Hepatocyte (in vitro differentiated cells): ENCODE measurements around the gene FIBP.

Experiments used
- EZH2 ChIP-seq: fragments of 200-600 bp; sonication (generic); IDR thresholded peaks from 2 replicates; pipeline ENCODE4 v1.6.1; 2016; ENCODE audit warnings: antibody characterized with exemption, mild to moderate bottlenecking, borderline replicate concordance
- TF ChIP-seq, protein P1 (sequence below): fragments of 200-600 bp; sonication (generic); IDR thresholded peaks from 2 replicates; pipeline ENCODE4 v1.5.1; 2016; ENCODE audit warnings: antibody characterized with exemption, mild to moderate bottlenecking; ENCODE audit not compliant: poor library complexity

DNA sequence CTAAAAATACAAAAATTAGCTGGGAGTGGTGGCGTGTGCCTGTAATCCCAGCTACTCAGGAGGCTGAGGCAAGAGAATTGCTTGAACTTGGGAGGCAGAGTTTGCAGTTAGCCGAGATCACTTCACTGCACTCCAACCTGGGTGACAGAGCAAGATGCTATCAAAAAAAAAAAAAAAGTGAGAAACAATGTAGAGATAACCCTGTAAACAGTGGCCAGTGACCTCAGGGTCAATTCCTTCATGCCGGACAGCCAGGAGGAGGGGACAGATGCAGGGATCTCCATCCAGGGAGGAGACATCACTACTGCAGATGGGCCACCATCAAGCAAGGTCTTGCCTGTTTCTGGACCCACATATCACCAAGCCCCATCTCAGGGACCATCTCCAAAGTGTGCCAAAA, 40.5 kb downstream of the FIBP start:
- TF ChIP-seq, protein P1, sequence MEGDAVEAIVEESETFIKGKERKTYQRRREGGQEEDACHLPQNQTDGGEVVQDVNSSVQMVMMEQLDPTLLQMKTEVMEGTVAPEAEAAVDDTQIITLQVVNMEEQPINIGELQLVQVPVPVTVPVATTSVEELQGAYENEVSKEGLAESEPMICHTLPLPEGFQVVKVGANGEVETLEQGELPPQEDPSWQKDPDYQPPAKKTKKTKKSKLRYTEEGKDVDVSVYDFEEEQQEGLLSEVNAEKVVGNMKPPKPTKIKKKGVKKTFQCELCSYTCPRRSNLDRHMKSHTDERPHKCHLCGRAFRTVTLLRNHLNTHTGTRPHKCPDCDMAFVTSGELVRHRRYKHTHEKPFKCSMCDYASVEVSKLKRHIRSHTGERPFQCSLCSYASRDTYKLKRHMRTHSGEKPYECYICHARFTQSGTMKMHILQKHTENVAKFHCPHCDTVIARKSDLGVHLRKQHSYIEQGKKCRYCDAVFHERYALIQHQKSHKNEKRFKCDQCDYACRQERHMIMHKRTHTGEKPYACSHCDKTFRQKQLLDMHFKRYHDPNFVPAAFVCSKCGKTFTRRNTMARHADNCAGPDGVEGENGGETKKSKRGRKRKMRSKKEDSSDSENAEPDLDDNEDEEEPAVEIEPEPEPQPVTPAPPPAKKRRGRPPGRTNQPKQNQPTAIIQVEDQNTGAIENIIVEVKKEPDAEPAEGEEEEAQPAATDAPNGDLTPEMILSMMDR: no peak
- no peak for TF ChIP-seq EZH2
